Transverse colon (tissue), 4 donors: ENCODE results near the gene TLX3. TPM values are rescaled to one million over a fixed set of nuclear protein-coding genes. Genes with fewer than 3 reads are reported as not detected.

ENCODE experiments used
- DNase-seq: peaks from one replicate; pipeline ENCODE4 v3.0.0-alpha.2; 2019
- H3K27ac ChIP-seq, 4 donors: fragments of 200-600 bp; sonication (generic); 2 replicates each; pipeline ENCODE4 v1.5.1; 2016 to 2018; ENCODE audit warnings: inconsistent platforms in 4 of 4
- H3K27me3 ChIP-seq: fragments of 200-600 bp; sonication (generic); 2 replicates; pipeline ENCODE4 v1.5.1; 2017; ENCODE audit warnings: inconsistent platforms
- H3K36me3 ChIP-seq, 4 donors: fragments of 200-600 bp; sonication (generic); 2 replicates each; pipeline ENCODE4 v1.5.1; 2017 to 2019; ENCODE audit warnings: inconsistent platforms in 4 of 4
- H3K4me1 ChIP-seq, 4 donors: fragments of 200-600 bp; sonication (generic); 2 replicates each; pipeline ENCODE4 v1.5.1; 2017 to 2020; ENCODE audit warnings: inconsistent platforms in 4 of 4
- H3K4me3 ChIP-seq, 4 donors: fragments of 200-600 bp; sonication (generic); 1 replicate in 1 of 4; 2 replicates in 3 of 4; pipeline versions ENCODE4 v1.5.1 to v1.6.1; 2017 to 2019; ENCODE audit warnings: inconsistent platforms in 4 of 4
- H3K9me3 ChIP-seq, 2 donors: fragments of 200-600 bp; sonication (generic); 2 replicates each; pipeline ENCODE4 v1.5.1; 2017 to 2019; ENCODE audit warnings: inconsistent platforms in 2 of 2
- EP300 ChIP-seq: sonication (generic); formaldehyde crosslinking; IDR thresholded peaks from one replicate; pipeline ENCODE4 v1.6.1; 2017; ENCODE audit warnings: antibody characterized with exemption, low read depth
- POLR2A ChIP-seq: fragments of 450-650 bp; IDR thresholded peaks from one replicate; pipeline ENCODE4 v1.6.1; 2016; ENCODE audit warnings: antibody characterized with exemption, mild to moderate bottlenecking, moderate library complexity
- POLR2AphosphoS5 ChIP-seq, 3 donors: sonication (generic); formaldehyde crosslinking; IDR thresholded peaks; one replicate each; pipeline ENCODE4 v1.6.1; 2016; ENCODE audit warnings: antibody characterized with exemption in 3 of 3
- WGBS, 2 donors: methylation state at CpG; one replicate each; pipeline ENCODE4 v1.1.5; 2018; ENCODE audit warnings: low coverage in 1 of 2; 5-methylcytosine and 5-hydroxymethylcytosine counted together
- in situ Hi-C, 4 donors: fragments of 200-750 bp; cut with MboI; loops; one replicate each; pipeline versions ENCODE4 v1.15.0 to v1.15.1; 2017; ENCODE audit warnings: low sequenced_read_pairs in 3 of 4, low pct_ligation_motif_present in 1 of 4, low pct_unique_long_range_greater_than_20kb in 1 of 4
- intact Hi-C: fragments of 100-400 bp; cut with DNase I; formaldehyde crosslinking; loops from one replicate; pipeline ENCODE4 v1.15.1; 2023; ENCODE audit warnings: low total_unique reads
- total RNA-seq, 4 donors: library from RNA; depleted of rRNA; stranded (reverse); fragments of >200 nt; gene quantifications; one replicate each; pipeline ENCODE4 v1.1.0, GENCODE V29; 2016
- TF ChIP-seq, protein P1 (sequence below), 5 experiments: fragments of 200-600 bp in 3 of 5; fragments of 450-650 bp in 2 of 5; sonication (generic) in 3 of 5; IDR thresholded peaks; 1 replicate in 2 of 5; 2 replicates in 3 of 5; pipeline ENCODE4 v1.5.1; 2016 to 2017; ENCODE audit warnings: antibody characterized with exemption in 5 of 5, inconsistent platforms in 3 of 5, mild to moderate bottlenecking in 2 of 5, moderate library complexity in 1 of 5

Gene TLX3
- total RNA-seq, 4 donors from 2014 or later: not detected

DNA sequence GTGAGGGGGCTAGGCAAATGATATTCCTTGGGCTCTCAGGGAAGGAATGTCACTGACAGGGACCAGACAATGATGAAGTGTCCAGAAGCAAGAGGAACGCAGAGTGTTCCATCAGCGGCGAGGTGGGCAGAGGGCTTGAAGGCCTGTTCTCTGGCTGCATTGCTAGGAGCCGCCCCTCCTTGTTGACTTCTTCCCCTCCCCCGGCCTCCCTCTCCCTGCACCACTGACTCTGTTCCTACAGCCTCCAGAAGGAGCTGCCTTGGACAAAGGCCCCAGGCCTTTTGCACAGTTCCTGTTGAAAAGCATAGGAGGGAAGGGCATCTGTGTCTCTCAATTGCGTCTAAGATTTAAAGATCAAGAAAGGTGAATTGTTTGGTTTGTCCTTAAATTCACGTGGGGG lies 12.4 kb downstream of the TLX3 start:
- WGBS, 2 donors: 73% methylated on average over 7 of the region's 7 CpGs; no CpG with 5 or more reads in 1 of the 2 donors
- Histone ChIP-seq H3K27me3 (peaks cover 100% of the 10 kb centered on the region), H3K4me3 (no peak overlapping the region), H3K4me1 (peaks cover 0 to 6% (median 5%) of the 10 kb centered on the region in 4 donors), H3K27ac (no peak overlapping the region), H3K9me3 (no peaks in the 10 kb centered on the region), H3K36me3 (no peaks in the 10 kb centered on the region)
- in situ Hi-C loops: no loop called here
- TF ChIP-seq POLR2A (no peak), EP300 (no peak), POLR2AphosphoS5 (IDR thresholded peaks at IDR 0.05) (no peak)
- TF ChIP-seq, protein P1, sequence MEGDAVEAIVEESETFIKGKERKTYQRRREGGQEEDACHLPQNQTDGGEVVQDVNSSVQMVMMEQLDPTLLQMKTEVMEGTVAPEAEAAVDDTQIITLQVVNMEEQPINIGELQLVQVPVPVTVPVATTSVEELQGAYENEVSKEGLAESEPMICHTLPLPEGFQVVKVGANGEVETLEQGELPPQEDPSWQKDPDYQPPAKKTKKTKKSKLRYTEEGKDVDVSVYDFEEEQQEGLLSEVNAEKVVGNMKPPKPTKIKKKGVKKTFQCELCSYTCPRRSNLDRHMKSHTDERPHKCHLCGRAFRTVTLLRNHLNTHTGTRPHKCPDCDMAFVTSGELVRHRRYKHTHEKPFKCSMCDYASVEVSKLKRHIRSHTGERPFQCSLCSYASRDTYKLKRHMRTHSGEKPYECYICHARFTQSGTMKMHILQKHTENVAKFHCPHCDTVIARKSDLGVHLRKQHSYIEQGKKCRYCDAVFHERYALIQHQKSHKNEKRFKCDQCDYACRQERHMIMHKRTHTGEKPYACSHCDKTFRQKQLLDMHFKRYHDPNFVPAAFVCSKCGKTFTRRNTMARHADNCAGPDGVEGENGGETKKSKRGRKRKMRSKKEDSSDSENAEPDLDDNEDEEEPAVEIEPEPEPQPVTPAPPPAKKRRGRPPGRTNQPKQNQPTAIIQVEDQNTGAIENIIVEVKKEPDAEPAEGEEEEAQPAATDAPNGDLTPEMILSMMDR (IDR thresholded peaks at IDR 0.05): no peak
- intact Hi-C loops: no loop called here
- DNase-seq: no peak

DNA sequence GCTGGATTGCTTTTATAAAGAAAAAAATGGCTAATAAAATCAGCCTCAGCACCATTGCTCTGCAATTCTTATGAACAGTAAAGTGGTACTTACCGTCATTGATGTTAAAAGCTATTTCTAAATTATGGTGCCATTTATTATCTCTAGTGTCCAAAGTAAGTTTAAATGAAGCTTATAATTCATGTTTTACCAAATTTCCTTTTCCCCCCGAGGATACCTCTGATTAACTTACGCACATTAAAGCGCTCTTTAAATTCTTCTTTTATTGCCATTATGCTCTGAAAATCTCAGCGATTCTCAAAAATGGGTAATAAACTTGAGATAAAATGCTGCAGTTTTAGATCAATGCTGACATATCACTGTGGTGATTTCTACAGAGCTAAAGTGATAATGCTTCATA lies 13.5 kb downstream of the TLX3 start:
- no peaks in the 10 kb centered on the region for H3K36me3 ChIP-seq
- in situ Hi-C loops (no loop called here), intact Hi-C loops (no loop called here)
- no peak for DNase-seq
- H3K4me3 ChIP-seq: no peak overlapping the region
- H3K27ac ChIP-seq: no peak overlapping the region
- H3K9me3 ChIP-seq: no peaks in the 10 kb centered on the region
- peaks cover 100% of the 10 kb centered on the region for H3K27me3 ChIP-seq
- TF ChIP-seq EP300 (no peak), POLR2AphosphoS5 (IDR thresholded peaks at IDR 0.05) (no peak), POLR2A (no peak)
- TF ChIP-seq, protein P1 (IDR thresholded peaks at IDR 0.05): no peak
- 86 to 92% methylated on average over 5 of the region's 5 CpGs for WGBS, 2 donors
- H3K4me1 ChIP-seq: no peaks in the 10 kb centered on the region

DNA sequence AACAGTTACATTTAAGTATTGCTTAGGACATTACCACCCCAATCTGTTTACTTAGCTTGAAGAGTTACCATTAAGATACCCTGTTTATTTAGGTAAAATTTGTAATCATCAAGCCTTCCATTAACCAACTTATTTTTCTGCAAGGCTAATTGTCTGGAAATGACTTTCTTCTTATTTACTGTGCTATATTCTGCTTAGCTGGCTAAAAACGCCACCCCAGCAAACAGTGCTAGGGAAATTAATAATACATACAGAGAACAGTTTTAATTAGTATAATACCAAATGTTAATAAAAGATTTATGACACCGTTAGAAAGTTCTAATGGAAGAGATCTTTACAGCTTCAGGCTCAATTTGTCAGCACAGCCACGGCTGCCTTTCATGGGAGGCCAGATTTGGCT lies 14.0 kb downstream of the TLX3 start:
- Histone ChIP-seq H3K9me3 (no peaks in the 10 kb centered on the region), H3K4me3 (no peak overlapping the region), H3K27ac (no peak overlapping the region), H3K36me3 (no peaks in the 10 kb centered on the region), H3K27me3 (peaks cover 100% of the 10 kb centered on the region), H3K4me1 (no peaks in the 10 kb centered on the region)
- TF ChIP-seq EP300: no peak
- no peak for TF ChIP-seq POLR2AphosphoS5 (IDR thresholded peaks at IDR 0.05)
- no peak for TF ChIP-seq POLR2A
- TF ChIP-seq, protein P1 (IDR thresholded peaks at IDR 0.05): no peak
- no peak for DNase-seq
- WGBS, 2 donors: 53 to 68% methylated on average over 3 of the region's 3 CpGs
- in situ Hi-C loops (no loop called here), intact Hi-C loops (no loop called here)

DNA sequence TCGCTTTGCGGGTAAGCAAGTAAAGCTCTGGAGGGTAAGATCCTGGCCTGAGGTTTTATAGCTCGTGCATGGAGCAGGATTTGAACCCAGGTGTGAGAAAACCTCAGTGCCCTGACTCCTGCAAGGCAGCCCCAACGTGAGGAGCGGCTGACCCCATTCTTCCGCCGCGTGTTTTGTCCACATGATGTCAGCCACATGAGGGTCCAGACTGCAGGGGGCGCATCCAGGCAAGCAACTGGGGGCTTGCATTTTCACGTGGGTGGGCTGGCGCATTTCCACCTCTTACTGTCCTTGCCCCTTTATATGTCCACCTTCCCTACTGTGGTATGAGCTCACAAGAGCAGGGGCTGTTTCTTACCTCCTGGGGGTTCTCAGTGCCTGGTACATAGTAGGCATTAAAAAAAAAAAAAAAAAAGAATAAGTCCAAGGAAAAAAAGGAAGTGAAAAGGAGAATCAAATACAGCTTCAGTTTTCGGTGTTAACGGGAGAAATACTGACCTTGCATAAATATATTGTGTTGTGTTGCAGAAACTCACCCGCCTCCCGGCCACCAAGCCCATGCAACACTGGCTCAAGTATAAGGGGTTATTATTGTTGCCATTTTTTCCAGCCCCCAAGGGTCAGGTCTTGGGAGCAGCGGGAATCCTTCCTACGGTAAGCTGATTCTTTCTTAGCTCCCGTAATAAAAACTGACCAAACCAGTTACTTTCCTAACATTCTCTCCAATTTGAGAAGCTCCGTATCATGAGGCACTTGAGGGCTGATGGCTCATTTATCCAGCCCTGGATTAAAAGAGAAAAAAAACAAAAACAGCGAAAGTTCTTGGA lies 15.0 kb downstream of the TLX3 start:
- no peak for TF ChIP-seq POLR2A
- no peak for TF ChIP-seq POLR2AphosphoS5 (IDR thresholded peaks at IDR 0.05)
- TF ChIP-seq, protein P1 (IDR thresholded peaks at IDR 0.05): no peak
- TF ChIP-seq EP300: no peak
- H3K27ac ChIP-seq: no peak overlapping the region
- H3K4me3 ChIP-seq: no peak overlapping the region
- H3K36me3 ChIP-seq: no peaks in the 10 kb centered on the region
- peaks cover 96% of the 10 kb centered on the region for H3K27me3 ChIP-seq
- no peaks in the 10 kb centered on the region for H3K4me1 ChIP-seq
- DNase-seq: no peak
- no peaks in the 10 kb centered on the region for H3K9me3 ChIP-seq
- WGBS, 2 donors: 35 to 44% methylated on average over 10 to 20 of the region's 20 CpGs
- in situ Hi-C loops (no loop called here), intact Hi-C loops (no loop called here)
